ENCODE results near the gene CEBPA. TPM values are rescaled to one million over a fixed set of nuclear protein-coding genes. Genes with fewer than 3 reads are reported as not detected.

Gene CEBPA
- total and polyA plus RNA-seq, 10 of the 15 experiments (the other 5 are each of a cell fraction or from before 2014, with no cell fraction given), result 0.04 to 0.36 (median 0.13) TPM; not detected in 4

- TF ChIP-seq, protein P1, sequence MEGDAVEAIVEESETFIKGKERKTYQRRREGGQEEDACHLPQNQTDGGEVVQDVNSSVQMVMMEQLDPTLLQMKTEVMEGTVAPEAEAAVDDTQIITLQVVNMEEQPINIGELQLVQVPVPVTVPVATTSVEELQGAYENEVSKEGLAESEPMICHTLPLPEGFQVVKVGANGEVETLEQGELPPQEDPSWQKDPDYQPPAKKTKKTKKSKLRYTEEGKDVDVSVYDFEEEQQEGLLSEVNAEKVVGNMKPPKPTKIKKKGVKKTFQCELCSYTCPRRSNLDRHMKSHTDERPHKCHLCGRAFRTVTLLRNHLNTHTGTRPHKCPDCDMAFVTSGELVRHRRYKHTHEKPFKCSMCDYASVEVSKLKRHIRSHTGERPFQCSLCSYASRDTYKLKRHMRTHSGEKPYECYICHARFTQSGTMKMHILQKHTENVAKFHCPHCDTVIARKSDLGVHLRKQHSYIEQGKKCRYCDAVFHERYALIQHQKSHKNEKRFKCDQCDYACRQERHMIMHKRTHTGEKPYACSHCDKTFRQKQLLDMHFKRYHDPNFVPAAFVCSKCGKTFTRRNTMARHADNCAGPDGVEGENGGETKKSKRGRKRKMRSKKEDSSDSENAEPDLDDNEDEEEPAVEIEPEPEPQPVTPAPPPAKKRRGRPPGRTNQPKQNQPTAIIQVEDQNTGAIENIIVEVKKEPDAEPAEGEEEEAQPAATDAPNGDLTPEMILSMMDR (IDR thresholded peaks at IDR 0.05 in 2 of 3, conservative IDR thresholded peaks at IDR 0.05 in 1 of 3; ENCODE audit: control insufficient read depth in 2 of 3, extremely low read depth in 1 of 3, insufficient read depth in 1 of 3, low read depth in 3 of 3, low read length in 3 of 3), result peak in 2 of 3 experiments; percentile 35 to 45; a peak in 3 of 6 replicates
- no peak for TF ChIP-seq YBX1 (IDR thresholded peaks at IDR 0.05)
- peak in 1 of 2 experiments; percentile 82; a peak in 2 of 3 replicates for TF ChIP-seq EGR1 (IDR thresholded peaks at IDR 0.05; ENCODE audit: borderline replicate concordance in 1 of 2, low read depth in 2 of 2, low read length in 2 of 2)
- TF ChIP-seq CREM (IDR thresholded peaks at IDR 0.05; ENCODE audit: low read depth), result no peak
- TF ChIP-seq POLR2A (IDR thresholded peaks at IDR 0.05; ENCODE audit: low read depth, low read length), result peak; percentile 79
- TF ChIP-seq NBN (IDR thresholded peaks at IDR 0.05), result no peak
- peak; percentile 69 for TF ChIP-seq USF1 (IDR thresholded peaks at IDR 0.05; ENCODE audit: borderline replicate concordance, extremely low read length, insufficient read depth, low read depth, low read length)
- no peak for TF ChIP-seq FOXM1 (IDR thresholded peaks at IDR 0.05; ENCODE audit: low read depth, low read length)
- TF ChIP-seq, protein P2, sequence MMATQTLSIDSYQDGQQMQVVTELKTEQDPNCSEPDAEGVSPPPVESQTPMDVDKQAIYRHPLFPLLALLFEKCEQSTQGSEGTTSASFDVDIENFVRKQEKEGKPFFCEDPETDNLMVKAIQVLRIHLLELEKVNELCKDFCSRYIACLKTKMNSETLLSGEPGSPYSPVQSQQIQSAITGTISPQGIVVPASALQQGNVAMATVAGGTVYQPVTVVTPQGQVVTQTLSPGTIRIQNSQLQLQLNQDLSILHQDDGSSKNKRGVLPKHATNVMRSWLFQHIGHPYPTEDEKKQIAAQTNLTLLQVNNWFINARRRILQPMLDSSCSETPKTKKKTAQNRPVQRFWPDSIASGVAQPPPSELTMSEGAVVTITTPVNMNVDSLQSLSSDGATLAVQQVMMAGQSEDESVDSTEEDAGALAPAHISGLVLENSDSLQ (IDR thresholded peaks at IDR 0.05), result no peak
- no peak for TF ChIP-seq MTA3 (IDR thresholded peaks at IDR 0.05; ENCODE audit: borderline replicate concordance, low read length)
- TF ChIP-seq YY1 (IDR thresholded peaks at IDR 0.05; ENCODE audit: low read depth, low read length), result peak; percentile 66; the same call in 1 of the 2 replicates
- TF ChIP-seq JUNB (IDR thresholded peaks at IDR 0.05), result no peak
- no peak for TF ChIP-seq RB1 (IDR thresholded peaks at IDR 0.05; ENCODE audit: borderline replicate concordance)
- TF ChIP-seq SP1 (IDR thresholded peaks at IDR 0.05; ENCODE audit: low read depth, low read length), result peak; percentile 23
- 0 out of 2 replicates have a peak, but pooled peaks have one; percentile 54 for TF ChIP-seq SMARCA5 (IDR thresholded peaks at IDR 0.05)
- TF ChIP-seq ZNF217 (IDR thresholded peaks at IDR 0.05), result 0 out of 2 replicates have a peak, but pooled peaks have one; percentile 35
- TF ChIP-seq IKZF1 (conservative IDR thresholded peaks at IDR 0.05), result peak; percentile 60
- TF ChIP-seq IRF4 (IDR thresholded peaks at IDR 0.05; ENCODE audit: low read depth, low read length), result no peak
- TF ChIP-seq, protein P3, sequence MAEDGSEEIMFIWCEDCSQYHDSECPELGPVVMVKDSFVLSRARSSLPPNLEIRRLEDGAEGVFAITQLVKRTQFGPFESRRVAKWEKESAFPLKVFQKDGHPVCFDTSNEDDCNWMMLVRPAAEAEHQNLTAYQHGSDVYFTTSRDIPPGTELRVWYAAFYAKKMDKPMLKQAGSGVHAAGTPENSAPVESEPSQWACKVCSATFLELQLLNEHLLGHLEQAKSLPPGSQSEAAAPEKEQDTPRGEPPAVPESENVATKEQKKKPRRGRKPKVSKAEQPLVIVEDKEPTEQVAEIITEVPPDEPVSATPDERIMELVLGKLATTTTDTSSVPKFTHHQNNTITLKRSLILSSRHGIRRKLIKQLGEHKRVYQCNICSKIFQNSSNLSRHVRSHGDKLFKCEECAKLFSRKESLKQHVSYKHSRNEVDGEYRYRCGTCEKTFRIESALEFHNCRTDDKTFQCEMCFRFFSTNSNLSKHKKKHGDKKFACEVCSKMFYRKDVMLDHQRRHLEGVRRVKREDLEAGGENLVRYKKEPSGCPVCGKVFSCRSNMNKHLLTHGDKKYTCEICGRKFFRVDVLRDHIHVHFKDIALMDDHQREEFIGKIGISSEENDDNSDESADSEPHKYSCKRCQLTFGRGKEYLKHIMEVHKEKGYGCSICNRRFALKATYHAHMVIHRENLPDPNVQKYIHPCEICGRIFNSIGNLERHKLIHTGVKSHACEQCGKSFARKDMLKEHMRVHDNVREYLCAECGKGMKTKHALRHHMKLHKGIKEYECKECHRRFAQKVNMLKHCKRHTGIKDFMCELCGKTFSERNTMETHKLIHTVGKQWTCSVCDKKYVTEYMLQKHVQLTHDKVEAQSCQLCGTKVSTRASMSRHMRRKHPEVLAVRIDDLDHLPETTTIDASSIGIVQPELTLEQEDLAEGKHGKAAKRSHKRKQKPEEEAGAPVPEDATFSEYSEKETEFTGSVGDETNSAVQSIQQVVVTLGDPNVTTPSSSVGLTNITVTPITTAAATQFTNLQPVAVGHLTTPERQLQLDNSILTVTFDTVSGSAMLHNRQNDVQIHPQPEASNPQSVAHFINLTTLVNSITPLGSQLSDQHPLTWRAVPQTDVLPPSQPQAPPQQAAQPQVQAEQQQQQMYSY (CRISPR knock-in tag; IDR thresholded peaks at IDR 0.05), result no peak
- TF ChIP-seq NR2F1 (conservative IDR thresholded peaks at IDR 0.05), result no peak
- peak; percentile 40 for TF ChIP-seq RAD21 (IDR thresholded peaks at IDR 0.05; ENCODE audit: insufficient read depth, low read depth, low read length)
- no peak for TF ChIP-seq ZNF207 (IDR thresholded peaks at IDR 0.05; ENCODE audit: borderline replicate concordance)
- TF ChIP-seq BHLHE40 (IDR thresholded peaks at IDR 0.05; ENCODE audit: borderline replicate concordance in 1 of 2, low read depth in 2 of 2, low read length in 1 of 2), result peak in 1 of 2 experiments; percentile 13; a peak in 2 of 4 replicates
- TF ChIP-seq DPF2 (IDR thresholded peaks at IDR 0.05), result 0 out of 2 replicates have a peak, but pooled peaks have one; percentile 39
- TF ChIP-seq LARP7 (IDR thresholded peaks at IDR 0.05), result peak; percentile 51; the same call in 1 of the 2 replicates
These were observed at the start of gene CEBPA (continued) for GRCh38 chr19:33302175-33302973.

All from GM12878 (cell line).